H1 (cell line): ENCODE measurements around the gene GRAMD4.

Source experiments
- BACH1 ChIP-seq: IDR thresholded peaks from 2 replicates; pipeline ENCODE4 v1.6.1; 2012; ENCODE audit warnings: low read length, improper control_type of control experiment
- EZH2 ChIP-seq: fragments of 200-600 bp; sonication (generic); IDR thresholded peaks from 2 replicates; pipeline ENCODE4 v1.7.1; 2012; ENCODE audit warnings: low read depth, mild to moderate bottlenecking, moderate library complexity, low read length, inconsistent platforms; ENCODE audit not compliant: severe bottlenecking
- HDAC6 ChIP-seq: IDR thresholded peaks from one replicate; pipeline ENCODE4 v1.7.1; 2012; ENCODE audit warnings: low read depth, mild to moderate bottlenecking, inconsistent platforms, low read length, moderate library complexity
- NRF1 ChIP-seq: IDR thresholded peaks from 2 replicates; pipeline ENCODE4 v1.6.1; 2011; ENCODE audit warnings: mild to moderate bottlenecking, low read depth, low read length, improper control_type of control experiment
- PHF8 ChIP-seq: fragments of 200-600 bp; sonication (generic); conservative IDR thresholded peaks from 2 replicates; pipeline ENCODE4 v1.7.1; 2012; ENCODE audit warnings: low read depth, mild to moderate bottlenecking, inconsistent platforms, low read length, moderate library complexity
- POLR2AphosphoS5 ChIP-seq: IDR thresholded peaks from 2 replicates; pipeline ENCODE4 v1.6.1; 2011; ENCODE audit warnings: low read depth, low read length
- SP1 ChIP-seq: IDR thresholded peaks from 2 replicates; pipeline ENCODE4 v1.6.1; 2011; ENCODE audit warnings: low read depth, low read length
- ZNF274 ChIP-seq: IDR thresholded peaks from 2 replicates; pipeline ENCODE4 v1.7.0; 2012; ENCODE audit warnings: low read length, borderline replicate concordance; ENCODE audit errors: extremely low read depth
- TF ChIP-seq, protein P1 (sequence below), 3 experiments: IDR thresholded peaks; 1 replicate in 2 of 3; 2 replicates in 1 of 3; pipeline versions ENCODE4 v1.5.1 to v1.6.1; 2011; ENCODE audit warnings: low read length in 3 of 3, mild to moderate bottlenecking in 3 of 3, inconsistent platforms in 2 of 3, low read depth in 1 of 3, moderate library complexity in 1 of 3; ENCODE audit not compliant: insufficient read depth in 1 of 3; ENCODE audit errors: control extremely low read depth in 1 of 3
- TF ChIP-seq, protein P2 (sequence below): IDR thresholded peaks from 2 replicates; pipeline ENCODE4 v1.6.1; 2012; ENCODE audit warnings: inconsistent platforms
- TF ChIP-seq, protein P3 (sequence below): IDR thresholded peaks from 2 replicates; pipeline ENCODE4 v1.6.1; 2011; ENCODE audit warnings: low read depth, mild to moderate bottlenecking, low read length; ENCODE audit not compliant: insufficient read depth

DNA sequence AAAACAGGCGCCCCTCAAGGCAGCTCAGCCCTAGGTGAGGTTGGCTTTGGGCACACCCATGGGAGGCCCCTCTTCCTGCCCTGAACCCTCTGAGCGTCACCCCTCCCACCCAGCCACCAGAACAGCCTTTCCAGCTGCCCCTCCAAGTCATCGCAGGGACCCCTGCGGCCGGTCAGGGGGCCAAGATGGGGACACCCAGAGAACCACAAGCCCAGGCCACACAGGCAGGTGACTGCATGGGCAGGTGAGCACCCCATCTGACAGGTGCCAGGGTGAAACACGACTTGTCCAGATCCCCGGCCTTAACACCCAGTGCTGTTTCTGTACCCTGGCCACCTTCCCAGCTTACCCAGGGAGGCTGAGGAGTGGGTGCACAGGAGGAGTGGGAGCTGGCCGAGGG lies 24.6 kb upstream of the GRAMD4 start:
- TF ChIP-seq, protein P1, sequence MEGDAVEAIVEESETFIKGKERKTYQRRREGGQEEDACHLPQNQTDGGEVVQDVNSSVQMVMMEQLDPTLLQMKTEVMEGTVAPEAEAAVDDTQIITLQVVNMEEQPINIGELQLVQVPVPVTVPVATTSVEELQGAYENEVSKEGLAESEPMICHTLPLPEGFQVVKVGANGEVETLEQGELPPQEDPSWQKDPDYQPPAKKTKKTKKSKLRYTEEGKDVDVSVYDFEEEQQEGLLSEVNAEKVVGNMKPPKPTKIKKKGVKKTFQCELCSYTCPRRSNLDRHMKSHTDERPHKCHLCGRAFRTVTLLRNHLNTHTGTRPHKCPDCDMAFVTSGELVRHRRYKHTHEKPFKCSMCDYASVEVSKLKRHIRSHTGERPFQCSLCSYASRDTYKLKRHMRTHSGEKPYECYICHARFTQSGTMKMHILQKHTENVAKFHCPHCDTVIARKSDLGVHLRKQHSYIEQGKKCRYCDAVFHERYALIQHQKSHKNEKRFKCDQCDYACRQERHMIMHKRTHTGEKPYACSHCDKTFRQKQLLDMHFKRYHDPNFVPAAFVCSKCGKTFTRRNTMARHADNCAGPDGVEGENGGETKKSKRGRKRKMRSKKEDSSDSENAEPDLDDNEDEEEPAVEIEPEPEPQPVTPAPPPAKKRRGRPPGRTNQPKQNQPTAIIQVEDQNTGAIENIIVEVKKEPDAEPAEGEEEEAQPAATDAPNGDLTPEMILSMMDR (IDR thresholded peaks at IDR 0.05; ENCODE audit: control extremely low read depth in 1 of 3, insufficient read depth in 1 of 3, low read depth in 1 of 3, low read length in 3 of 3): no peak
- no peak for TF ChIP-seq POLR2AphosphoS5
- no peak for TF ChIP-seq NRF1
- TF ChIP-seq PHF8: no peak
- TF ChIP-seq BACH1: no peak
- TF ChIP-seq SP1: no peak
- no peak for TF ChIP-seq HDAC6
- TF ChIP-seq, protein P2, sequence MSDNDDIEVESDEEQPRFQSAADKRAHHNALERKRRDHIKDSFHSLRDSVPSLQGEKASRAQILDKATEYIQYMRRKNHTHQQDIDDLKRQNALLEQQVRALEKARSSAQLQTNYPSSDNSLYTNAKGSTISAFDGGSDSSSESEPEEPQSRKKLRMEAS: no peak
- TF ChIP-seq, protein P3, sequence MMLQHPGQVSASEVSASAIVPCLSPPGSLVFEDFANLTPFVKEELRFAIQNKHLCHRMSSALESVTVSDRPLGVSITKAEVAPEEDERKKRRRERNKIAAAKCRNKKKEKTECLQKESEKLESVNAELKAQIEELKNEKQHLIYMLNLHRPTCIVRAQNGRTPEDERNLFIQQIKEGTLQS: no peak
- no peak for TF ChIP-seq EZH2
- no peak for TF ChIP-seq ZNF274
